ENCODE results near the gene DLG5.

DLG5 gene

GRCh38 chr10:77867124-77867719, 59.3 kb downstream of the DLG5 start:
- Histone ChIP-seq H3K4me3 (ENCODE audit: low read depth, low read length) (no peak overlapping the region), H3K9me3 (no peaks in the 10 kb centered on the region), H3K36me3 (no peaks in the 10 kb centered on the region; the same call in 1 of the 2 replicates), H3K27me3 (no peaks in the 10 kb centered on the region), H3K4me1 (peaks cover 2% of the 10 kb centered on the region)
- DNase-seq = no peak
- TF ChIP-seq CTCF (IDR thresholded peaks at IDR 0.05; ENCODE audit: low read depth, low read length) = no peak

DNA sequence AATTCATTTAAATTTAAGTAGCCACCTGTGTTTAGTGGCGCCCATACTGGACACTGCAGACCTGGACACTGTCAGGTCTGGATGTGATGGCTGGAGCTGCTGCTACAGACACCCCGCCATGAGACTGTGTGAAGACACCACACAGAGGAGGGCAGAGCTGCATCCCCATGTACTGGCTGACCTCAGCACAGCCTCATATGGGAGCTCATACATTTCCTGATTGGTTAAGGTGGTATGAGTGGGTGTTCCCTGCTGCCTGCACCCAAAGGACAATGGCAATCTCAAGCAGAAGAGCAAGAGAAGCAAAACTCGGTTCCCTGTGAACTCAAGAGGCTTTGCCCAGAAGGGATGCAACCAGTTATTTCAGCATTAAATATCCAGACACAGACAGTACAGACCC, 60.0 kb downstream of the DLG5 start:
- no peaks in the 10 kb centered on the region for H3K4me1 ChIP-seq
- DNase-seq = no peak
- no peaks in the 10 kb centered on the region for H3K27me3 ChIP-seq

GRCh38 chr10:77865580-77866324, 60.8 kb downstream of the DLG5 start:
- DNase-seq = no peak
- Histone ChIP-seq H3K36me3 (no peaks in the 10 kb centered on the region; the same call in 1 of the 2 replicates), H3K27me3 (no peaks in the 10 kb centered on the region), H3K4me1 (no peaks in the 10 kb centered on the region), H3K4me3 (ENCODE audit: low read depth, low read length) (no peak overlapping the region), H3K9me3 (no peaks in the 10 kb centered on the region)
- no peak for TF ChIP-seq CTCF (IDR thresholded peaks at IDR 0.05; ENCODE audit: low read depth, low read length)

More for the DNA sequence above, 60.0 kb downstream of the DLG5 start:
- H3K9me3 ChIP-seq = no peaks in the 10 kb centered on the region
- no peak overlapping the region for H3K4me3 ChIP-seq (ENCODE audit: low read depth, low read length)
- H3K36me3 ChIP-seq = no peaks in the 10 kb centered on the region; the same call in 1 of the 2 replicates
- no peak for TF ChIP-seq CTCF (IDR thresholded peaks at IDR 0.05; ENCODE audit: low read depth, low read length)

- H3K4me3 ChIP-seq (ENCODE audit: low read depth, low read length) = no peak overlapping the region
- no peak for TF ChIP-seq CTCF (IDR thresholded peaks at IDR 0.05; ENCODE audit: low read depth, low read length)
- no peaks in the 10 kb centered on the region for H3K4me1 ChIP-seq
- H3K9me3 ChIP-seq = no peaks in the 10 kb centered on the region
- no peaks in the 10 kb centered on the region for H3K27me3 ChIP-seq
- H3K36me3 ChIP-seq = no peaks in the 10 kb centered on the region; the same call in 1 of the 2 replicates
- DNase-seq = no peak
Observed at GRCh38 chr10:77864151-77864851, 62.3 kb downstream of the DLG5 start.

DNA sequence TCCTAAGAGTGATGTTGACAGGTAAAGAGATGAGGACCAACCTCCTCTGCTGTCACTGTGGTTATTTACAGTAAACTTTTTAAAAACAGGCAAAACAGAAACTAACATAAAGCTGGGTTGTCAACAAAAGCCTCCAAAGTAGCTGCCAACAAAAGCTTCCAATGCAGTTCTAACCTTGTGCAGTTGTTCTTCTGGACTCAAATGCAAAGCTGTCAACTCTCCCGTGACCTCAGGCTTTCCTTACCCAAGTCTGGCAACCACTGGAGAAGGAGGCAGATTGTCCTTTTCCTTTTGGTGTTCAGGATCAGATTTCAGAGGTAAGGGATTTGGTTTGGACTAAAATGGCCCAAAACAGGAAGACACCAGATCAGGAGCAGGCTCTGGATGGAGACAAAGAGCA, 63.1 kb downstream of the DLG5 start:
- DNase-seq = no peak
- H3K9me3 ChIP-seq = no peaks in the 10 kb centered on the region
- H3K36me3 ChIP-seq = no peaks in the 10 kb centered on the region; the same call in 1 of the 2 replicates
- no peak for TF ChIP-seq CTCF (IDR thresholded peaks at IDR 0.05; ENCODE audit: low read depth, low read length)
- H3K4me1 ChIP-seq = no peaks in the 10 kb centered on the region
- H3K27me3 ChIP-seq = no peaks in the 10 kb centered on the region
- H3K4me3 ChIP-seq (ENCODE audit: low read depth, low read length) = no peak overlapping the region
